ENCODE data around the gene PLPP4.

The PLPP4 gene

DNA sequence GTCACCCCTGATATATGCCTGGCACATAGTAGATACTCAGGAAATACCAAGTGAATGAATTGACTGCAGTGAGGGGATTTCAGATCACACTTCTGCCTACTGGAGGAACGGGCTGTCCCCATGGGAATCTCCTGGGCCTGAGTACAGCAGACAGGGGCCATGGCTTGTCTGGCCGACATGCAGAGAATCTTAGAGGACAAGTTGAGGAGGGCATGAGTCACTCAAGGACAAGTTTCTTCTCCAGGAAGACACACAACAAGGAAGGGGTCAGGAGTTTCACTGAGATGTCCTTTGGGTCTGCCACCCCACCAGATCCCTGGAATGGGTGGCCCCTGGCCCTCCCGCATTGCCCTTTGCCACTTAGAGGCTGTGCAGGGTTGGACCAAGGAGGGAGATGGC, 20.7 kb downstream of the PLPP4 start:
- H3K27ac ChIP-seq, result no peak overlapping the region
- TF ChIP-seq, protein P1, sequence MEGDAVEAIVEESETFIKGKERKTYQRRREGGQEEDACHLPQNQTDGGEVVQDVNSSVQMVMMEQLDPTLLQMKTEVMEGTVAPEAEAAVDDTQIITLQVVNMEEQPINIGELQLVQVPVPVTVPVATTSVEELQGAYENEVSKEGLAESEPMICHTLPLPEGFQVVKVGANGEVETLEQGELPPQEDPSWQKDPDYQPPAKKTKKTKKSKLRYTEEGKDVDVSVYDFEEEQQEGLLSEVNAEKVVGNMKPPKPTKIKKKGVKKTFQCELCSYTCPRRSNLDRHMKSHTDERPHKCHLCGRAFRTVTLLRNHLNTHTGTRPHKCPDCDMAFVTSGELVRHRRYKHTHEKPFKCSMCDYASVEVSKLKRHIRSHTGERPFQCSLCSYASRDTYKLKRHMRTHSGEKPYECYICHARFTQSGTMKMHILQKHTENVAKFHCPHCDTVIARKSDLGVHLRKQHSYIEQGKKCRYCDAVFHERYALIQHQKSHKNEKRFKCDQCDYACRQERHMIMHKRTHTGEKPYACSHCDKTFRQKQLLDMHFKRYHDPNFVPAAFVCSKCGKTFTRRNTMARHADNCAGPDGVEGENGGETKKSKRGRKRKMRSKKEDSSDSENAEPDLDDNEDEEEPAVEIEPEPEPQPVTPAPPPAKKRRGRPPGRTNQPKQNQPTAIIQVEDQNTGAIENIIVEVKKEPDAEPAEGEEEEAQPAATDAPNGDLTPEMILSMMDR (conservative IDR thresholded peaks at IDR 0.05), result no peak

- H3K27ac ChIP-seq, result no peak overlapping the region
- TF ChIP-seq, protein P1 (conservative IDR thresholded peaks at IDR 0.05), result no peak
These were observed 21.4 kb downstream of the PLPP4 start for GRCh38 chr10:120478386-120478785.

- no peak overlapping the region for H3K27ac ChIP-seq
- TF ChIP-seq, protein P1 (conservative IDR thresholded peaks at IDR 0.05), result no peak
These were observed 22.5 kb downstream of the PLPP4 start for GRCh38 chr10:120479506-120479905.

DNA sequence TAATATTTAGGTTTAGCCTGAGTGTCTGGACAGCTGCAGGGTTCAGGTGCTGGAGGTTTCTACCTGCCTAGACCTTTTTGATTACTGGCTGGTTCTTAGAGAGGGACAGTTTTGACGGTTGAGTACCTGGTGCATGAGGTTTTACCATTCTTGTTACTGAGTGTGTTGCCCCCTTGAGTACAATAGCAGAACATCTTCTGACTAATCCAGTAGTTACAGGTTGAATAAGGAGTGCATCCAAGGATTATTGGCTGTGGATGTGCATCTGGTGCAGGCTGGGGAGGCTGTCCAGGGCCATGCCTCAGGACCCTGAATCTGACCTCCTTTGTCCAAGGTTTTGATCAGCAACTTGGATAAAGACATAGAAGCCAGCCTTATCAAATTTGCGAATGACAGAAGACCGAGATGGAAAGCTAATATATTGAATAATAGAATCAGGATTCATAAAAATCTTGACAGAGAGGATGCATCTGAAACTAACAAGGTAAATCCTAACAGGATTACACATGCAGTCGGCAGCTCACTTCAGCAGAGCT, 23.1 kb downstream of the PLPP4 start:
- TF ChIP-seq, protein P1 (conservative IDR thresholded peaks at IDR 0.05), result peak; percentile 30; the same call in 1 of the 2 replicates
- H3K27ac ChIP-seq, result no peak overlapping the region

- no peak overlapping the region for H3K27ac ChIP-seq
- TF ChIP-seq, protein P1 (conservative IDR thresholded peaks at IDR 0.05), result no peak
These were observed 23.8 kb downstream of the PLPP4 start for GRCh38 chr10:120480848-120481247.

DNA sequence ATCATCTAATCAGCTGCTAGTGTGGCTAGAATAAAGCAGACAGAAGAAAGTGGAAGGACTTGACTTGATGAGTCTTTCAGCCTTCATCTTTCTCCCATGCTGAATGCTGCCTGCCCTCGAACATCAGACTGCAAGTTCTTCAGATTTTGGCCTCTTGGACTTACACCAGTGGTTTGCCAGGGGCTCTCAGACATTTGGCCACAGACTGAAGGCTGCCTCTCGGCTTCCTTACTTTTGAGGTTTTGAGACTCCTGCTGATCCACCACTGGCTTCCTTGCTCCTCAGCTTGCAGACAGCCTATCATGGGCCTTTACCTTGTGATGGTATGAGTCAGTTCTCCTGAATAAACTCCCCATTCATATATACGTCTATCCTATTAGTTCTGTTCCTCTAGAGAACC, 26.0 kb downstream of the PLPP4 start:
- TF ChIP-seq, protein P1 (conservative IDR thresholded peaks at IDR 0.05), result no peak
- no peak overlapping the region for H3K27ac ChIP-seq

DNA sequence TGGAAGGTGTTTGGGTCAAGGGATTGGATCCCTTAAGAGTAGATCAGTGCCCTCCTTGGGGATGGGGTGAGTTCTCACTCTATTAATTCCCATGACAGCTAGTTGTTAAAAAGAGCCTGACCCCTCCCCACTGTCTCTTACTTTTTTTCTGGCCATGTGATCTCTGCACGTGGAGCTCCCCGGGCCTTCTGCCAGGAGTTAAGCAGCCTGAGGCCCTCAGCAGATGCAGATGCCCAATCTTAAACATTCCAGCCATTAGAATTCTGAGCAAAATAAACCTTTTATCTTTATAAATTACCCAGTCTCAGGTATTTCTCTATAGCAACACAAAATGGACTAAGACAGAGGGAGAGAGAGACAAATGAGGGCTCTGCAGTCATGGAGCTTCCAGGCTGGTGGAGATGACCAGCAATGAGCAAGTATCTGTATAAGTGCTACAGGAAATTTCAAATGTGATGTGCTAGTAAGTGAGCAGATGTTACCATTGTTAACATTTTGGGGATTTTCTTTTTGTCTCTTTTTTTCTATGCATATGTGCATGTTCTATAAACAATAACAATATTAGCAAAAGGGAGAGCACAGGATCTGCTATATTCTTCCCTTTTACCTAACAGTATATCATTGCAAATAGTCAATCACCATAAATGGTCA, 26.7 kb downstream of the PLPP4 start:
- TF ChIP-seq, protein P1 (conservative IDR thresholded peaks at IDR 0.05), result no peak

More for the DNA sequence above, 26.7 kb downstream of the PLPP4 start:
- no peak overlapping the region for H3K27ac ChIP-seq
